Ascending aorta (tissue), 2 donors: ENCODE measurements around the gene CDK5R1. TPM values are rescaled to one million over a fixed set of nuclear protein-coding genes. Genes with fewer than 3 reads are reported as not detected.

Source experiments
- DNase-seq, 2 donors: peaks; one replicate each; pipeline ENCODE4 v3.0.0-alpha.2; 2019; ENCODE audit warnings: low spot score in 2 of 2
- H3K27ac ChIP-seq, 2 donors: fragments of 200-600 bp; sonication (generic); one replicate each; pipeline ENCODE4 v1.5.1; 2016 to 2017; ENCODE audit warnings: mild to moderate bottlenecking in 1 of 2
- H3K27me3 ChIP-seq: fragments of 200-600 bp; sonication (generic); one replicate; pipeline ENCODE4 v1.5.1; 2017
- H3K36me3 ChIP-seq, 2 donors: fragments of 200-600 bp; sonication (generic); one replicate each; pipeline ENCODE4 v1.5.1; 2016
- H3K4me1 ChIP-seq, 2 donors: fragments of 200-600 bp; sonication (generic); one replicate each; pipeline ENCODE4 v1.5.1; 2016 to 2017; ENCODE audit warnings: mild to moderate bottlenecking in 1 of 2
- H3K4me3 ChIP-seq, 2 donors: fragments of 200-600 bp; sonication (generic); one replicate each; pipeline ENCODE4 v1.5.1; 2016 to 2017; ENCODE audit warnings: mild to moderate bottlenecking in 1 of 2
- H3K9me3 ChIP-seq, 2 donors: fragments of 200-600 bp; sonication (generic); one replicate each; pipeline ENCODE4 v1.5.1; 2016
- intact Hi-C: fragments of 100-400 bp; cut with DNase I; formaldehyde crosslinking; loops from one replicate; pipeline ENCODE4 v1.15.1; 2023
- total RNA-seq: library from RNA; depleted of rRNA; stranded (reverse); fragments of >200 nt; gene quantifications from one replicate; pipeline ENCODE4 v1.1.0, GENCODE V29; 2016
- TF ChIP-seq, protein P1 (sequence below), 3 experiments: fragments of 200-600 bp in 2 of 3; fragments of 450-650 bp in 1 of 3; sonication (generic) in 2 of 3; IDR thresholded peaks; one replicate each; pipeline ENCODE4 v1.5.1; 2016 to 2019; ENCODE audit warnings: antibody characterized with exemption in 3 of 3, mild to moderate bottlenecking in 1 of 3, moderate library complexity in 1 of 3

CDK5R1 gene
- total RNA-seq, 1 donor from 2014 or later: not detected

DNA sequence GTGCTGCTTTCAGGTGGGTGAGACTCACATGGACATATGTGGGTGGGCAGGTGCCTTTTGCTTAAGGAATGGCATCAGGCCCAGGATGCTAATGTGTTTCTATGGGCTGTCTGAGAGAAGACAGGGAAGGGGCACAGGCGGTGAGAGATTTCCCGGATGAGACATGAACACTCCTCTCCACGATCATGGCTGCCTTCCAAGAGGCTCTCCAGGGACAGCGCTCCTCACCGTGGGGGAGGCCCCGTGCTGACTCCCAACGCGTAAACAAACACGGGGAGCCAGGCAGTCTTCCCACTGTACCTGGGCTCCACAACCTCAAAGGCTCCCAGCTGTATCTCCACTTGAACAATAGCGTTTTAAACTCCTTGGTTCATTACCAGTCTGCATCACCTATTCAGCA, 42.8 kb downstream of the CDK5R1 start:
- intact Hi-C loops: no loop called here
- Histone ChIP-seq H3K27me3 (no peaks in the 10 kb centered on the region), H3K27ac (no peak overlapping the region), H3K4me1 (no peaks in the 10 kb centered on the region), H3K36me3 (peaks cover 4 to 15% of the 10 kb centered on the region in 2 donors), H3K4me3 (no peak overlapping the region), H3K9me3 (no peaks in the 10 kb centered on the region)
- DNase-seq: no peak
- TF ChIP-seq, protein P1, sequence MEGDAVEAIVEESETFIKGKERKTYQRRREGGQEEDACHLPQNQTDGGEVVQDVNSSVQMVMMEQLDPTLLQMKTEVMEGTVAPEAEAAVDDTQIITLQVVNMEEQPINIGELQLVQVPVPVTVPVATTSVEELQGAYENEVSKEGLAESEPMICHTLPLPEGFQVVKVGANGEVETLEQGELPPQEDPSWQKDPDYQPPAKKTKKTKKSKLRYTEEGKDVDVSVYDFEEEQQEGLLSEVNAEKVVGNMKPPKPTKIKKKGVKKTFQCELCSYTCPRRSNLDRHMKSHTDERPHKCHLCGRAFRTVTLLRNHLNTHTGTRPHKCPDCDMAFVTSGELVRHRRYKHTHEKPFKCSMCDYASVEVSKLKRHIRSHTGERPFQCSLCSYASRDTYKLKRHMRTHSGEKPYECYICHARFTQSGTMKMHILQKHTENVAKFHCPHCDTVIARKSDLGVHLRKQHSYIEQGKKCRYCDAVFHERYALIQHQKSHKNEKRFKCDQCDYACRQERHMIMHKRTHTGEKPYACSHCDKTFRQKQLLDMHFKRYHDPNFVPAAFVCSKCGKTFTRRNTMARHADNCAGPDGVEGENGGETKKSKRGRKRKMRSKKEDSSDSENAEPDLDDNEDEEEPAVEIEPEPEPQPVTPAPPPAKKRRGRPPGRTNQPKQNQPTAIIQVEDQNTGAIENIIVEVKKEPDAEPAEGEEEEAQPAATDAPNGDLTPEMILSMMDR (IDR thresholded peaks at IDR 0.05): no peak

DNA sequence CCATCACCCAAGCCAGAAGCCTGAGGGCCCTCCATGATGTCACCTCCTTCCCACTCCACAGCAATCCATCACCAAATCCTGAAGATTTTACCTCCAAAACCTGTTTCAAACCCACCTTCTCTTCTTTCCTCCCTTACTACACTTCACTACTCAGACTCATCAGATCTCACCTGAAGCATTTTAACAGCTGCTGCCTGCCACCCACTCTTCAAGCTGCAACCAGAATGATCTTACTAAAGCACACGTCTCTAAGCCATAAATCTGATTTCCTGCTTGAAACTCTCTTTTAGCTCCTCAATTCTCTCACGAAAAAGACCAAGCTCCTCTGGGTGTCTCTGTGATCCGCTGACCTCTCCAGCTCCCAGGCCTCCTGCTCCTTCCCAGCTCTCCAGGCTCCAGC, 46.5 kb downstream of the CDK5R1 start:
- peaks cover 0 to 4% of the 10 kb centered on the region in 2 donors for H3K4me1 ChIP-seq
- intact Hi-C loops: no loop called here
- H3K4me3 ChIP-seq: no peak overlapping the region
- DNase-seq: peak in 1 of 2 donors; percentile 9
- no peak overlapping the region for H3K27ac ChIP-seq
- H3K36me3 ChIP-seq: peaks cover 0 to 10% of the 10 kb centered on the region in 2 donors
- TF ChIP-seq, protein P1 (IDR thresholded peaks at IDR 0.05): no peak
- H3K27me3 ChIP-seq: no peaks in the 10 kb centered on the region
- no peaks in the 10 kb centered on the region for H3K9me3 ChIP-seq

DNA sequence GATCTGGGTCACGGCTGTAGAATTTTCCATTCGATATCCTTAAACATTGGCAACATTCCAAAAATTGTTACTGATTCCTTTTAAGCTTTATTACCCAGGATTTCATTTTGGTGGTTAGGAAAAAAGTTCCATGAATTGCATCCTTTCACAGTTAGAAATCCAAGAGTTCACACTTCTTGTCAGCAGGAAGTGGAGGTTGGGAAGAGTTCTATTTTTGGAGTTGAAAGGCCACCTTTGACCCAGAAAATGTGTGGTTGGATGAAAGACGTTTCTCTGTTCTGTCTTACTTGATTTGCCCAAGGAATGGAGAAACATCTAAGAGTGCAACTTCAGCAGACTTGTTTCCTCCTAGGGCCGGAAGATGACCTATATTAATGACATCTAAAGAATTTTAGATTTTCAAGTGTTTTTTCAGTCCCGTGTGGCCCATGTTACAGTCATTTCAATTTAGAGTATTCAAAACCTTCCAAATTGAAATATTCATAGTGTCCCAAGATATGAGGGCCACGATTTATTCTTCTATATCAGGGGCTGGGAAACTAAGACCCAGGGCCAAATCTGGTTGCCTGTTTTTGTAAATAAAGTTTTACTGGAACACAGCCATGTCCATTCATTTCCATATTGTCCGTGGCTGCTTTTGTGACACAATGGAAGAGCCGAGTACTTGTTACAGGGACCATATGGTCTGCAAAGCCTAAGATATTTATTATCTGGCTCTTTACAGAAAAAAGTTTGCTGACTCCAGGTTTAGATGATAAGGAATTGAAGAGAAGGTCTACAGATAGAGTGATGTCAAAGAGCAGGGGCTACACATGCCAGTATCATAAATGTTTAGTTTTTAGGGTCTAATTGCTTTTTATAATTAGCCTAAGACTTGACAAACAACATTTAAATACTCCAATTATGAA, 50.2 kb downstream of the CDK5R1 start:
- no peaks in the 10 kb centered on the region for H3K27me3 ChIP-seq
- peak in 1 of 2 donors; percentile 53 for DNase-seq
- H3K27ac ChIP-seq: peak overlapping the region; percentile 11 to 32

More for the DNA sequence above, 50.2 kb downstream of the CDK5R1 start:
- TF ChIP-seq, protein P1 (IDR thresholded peaks at IDR 0.05): no peak
- Histone ChIP-seq H3K36me3 (no peaks in the 10 kb centered on the region), H3K9me3 (no peaks in the 10 kb centered on the region), H3K4me1 (peaks cover 0 to 4% of the 10 kb centered on the region in 2 donors), H3K4me3 (no peak overlapping the region)
- intact Hi-C loops: no loop called here

Other genes starting within 250 kb of the CDK5R1 start
- not detected for gene RHBDL3, start 221.2 kb upstream of the CDK5R1 start, total RNA-seq
- gene C17orf75, start 144.8 kb upstream of the CDK5R1 start, total RNA-seq: 15.5 TPM
- 94.2 TPM for gene ZNF207, start 136.8 kb upstream of the CDK5R1 start, total RNA-seq
- 6.3 TPM for gene PSMD11, start 42.5 kb upstream of the CDK5R1 start, total RNA-seq